GM12878 (cell line): ENCODE data around the gene FAM89B. TPM values are rescaled to one million over a fixed set of nuclear protein-coding genes. Genes with fewer than 3 reads are reported as not detected.
"Not testable (repeated sequence)": the region's sequence is repeated elsewhere in the genome, so short reads cannot be mapped to it uniquely, and the experiment has no call there.

Source experiments
- ATAC-seq: fragments of 200-7000 bp; cut with Tn5 transposase; 3 replicates; pipeline ENCODE4 v1.9.1; 2020; ENCODE audit warnings: mild to moderate bottlenecking, moderate library complexity
- BruUV-seq: library from RNA; stranded (reverse); fragments of 400-500 nt; replicated peaks from 2 replicates; lab custom pipeline; 2021; lab: Mats Ljungman, UMichigan
- CTCF ChIA-PET: fragments of 300-600 bp; sonication (Branson Sonifier 250); formaldehyde crosslinking; extraction: SDS; loops from one replicate; lab custom pipeline; 2021; ENCODE audit warnings: inconsistent platforms; lab: Yijun Ruan, JAX
- POLR2A ChIA-PET: fragments of 350-600 bp; formaldehyde crosslinking; extraction: SDS; loops from one replicate; lab custom pipeline; 2021; ENCODE audit warnings: inconsistent platforms; lab: Charles Lee
- RAD21 ChIA-PET: fragments of 300-600 bp; sonication (Branson Sonifier 250); formaldehyde crosslinking; loops from one replicate; lab custom pipeline; 2023; ENCODE audit warnings: antibody characterized with exemption; ENCODE audit not compliant: unreplicated experiment; lab: Charles Lee
- SMC1A ChIA-PET: fragments of 300-600 bp; sonication (Branson Sonifier 250); formaldehyde crosslinking; loops from one replicate; lab custom pipeline; 2023; ENCODE audit not compliant: unreplicated experiment, uncharacterized antibody; lab: Charles Lee
- DNase-seq: peaks from one replicate; pipeline ENCODE4 v3.0.0-alpha.2; 2011; ENCODE audit warnings: low read depth, low spot score
- FAIRE-seq: peaks from 3 replicates; lab custom pipeline; 2011; peaks lifted over from hg19 to GRCh38; lab: Jason Lieb, UNC
- H2AFZ ChIP-seq: 2 replicates; pipeline ENCODE4 v1.6.0; 2011; ENCODE audit warnings: low read depth, low read length, control low read depth; ENCODE audit not compliant: control insufficient read depth
- H3K27ac ChIP-seq: 2 replicates; pipeline ENCODE4 v1.5.1; 2011; ENCODE audit warnings: control low read depth; ENCODE audit not compliant: control insufficient read depth, insufficient read depth
- H3K27me3 ChIP-seq, 2 experiments: replicated peaks in 1 of 2; 2 replicates each; pipeline versions ENCODE4 v1.6.0 to v1.6.1; 2011; ENCODE audit warnings: low read length in 1 of 2; ENCODE audit not compliant: control insufficient read depth in 2 of 2, insufficient read depth in 2 of 2
- H3K36me3 ChIP-seq, 2 experiments: 2 replicates each; pipeline ENCODE4 v1.5.1; 2011; ENCODE audit warnings: low read length in 1 of 2; ENCODE audit not compliant: control insufficient read depth in 2 of 2, insufficient read depth in 2 of 2
- H3K4me1 ChIP-seq: 2 replicates; pipeline ENCODE4 v1.6.1; 2011; ENCODE audit warnings: mild to moderate bottlenecking, low read length, moderate library complexity, mixed read lengths; ENCODE audit not compliant: control insufficient read depth, insufficient read depth
- H3K4me2 ChIP-seq: 2 replicates; pipeline ENCODE4 v1.6.0; 2011; ENCODE audit warnings: control low read depth; ENCODE audit not compliant: control insufficient read depth, insufficient read depth
- H3K4me3 ChIP-seq: fragments of 200-600 bp; sonication (generic); 2 replicates; pipeline ENCODE4 v1.5.1; 2016
- H3K79me2 ChIP-seq: 2 replicates; pipeline ENCODE4 v1.6.0; 2011; ENCODE audit warnings: low read length; ENCODE audit not compliant: control insufficient read depth, insufficient read depth
- H3K9ac ChIP-seq: 2 replicates; pipeline ENCODE4 v1.8.0; 2011; ENCODE audit warnings: low read length, control low read depth, mixed read lengths; ENCODE audit not compliant: control insufficient read depth, insufficient read depth
- H3K9me3 ChIP-seq: replicated peaks from 3 replicates; pipeline ENCODE4 v1.5.1; 2011; ENCODE audit warnings: mild to moderate bottlenecking, low read length; ENCODE audit not compliant: control insufficient read depth, insufficient read depth
- H4K20me1 ChIP-seq: 2 replicates; pipeline ENCODE4 v1.6.0; 2011; ENCODE audit not compliant: control insufficient read depth, insufficient read depth
- CBX3 ChIP-seq: fragments of 200-600 bp; sonication (generic); IDR thresholded peaks from 2 replicates; pipeline ENCODE4 v1.6.1; 2016; ENCODE audit warnings: low read depth, borderline replicate concordance
- EP300 ChIP-seq, 2 experiments: fragments of 150-350 bp in 1 of 2; IDR thresholded peaks; 2 replicates each; pipeline ENCODE4 v1.6.1; 2011 to 2012; ENCODE audit warnings: low read depth in 2 of 2, low read length in 2 of 2, borderline replicate concordance in 1 of 2, improper control_type of control experiment in 1 of 2, inconsistent platforms in 1 of 2; ENCODE audit not compliant: control insufficient read depth in 1 of 2
- WGBS: methylation state at CpG from one replicate; pipeline ENCODE4 v1.1.6; 2016; ENCODE audit warnings: low lambda C conversion rate; ENCODE audit not compliant: insufficient replicate concordance, insufficient coverage; ENCODE audit errors: missing lambda C conversion rate; 5-methylcytosine and 5-hydroxymethylcytosine counted together
- in situ Hi-C: fragments of 300-500 bp; cut with MboI; formaldehyde crosslinking; loops from 9 replicates; pipeline ENCODE4 v1.14.3; 2018; ENCODE audit warnings: mixed read lengths
- intact Hi-C: fragments of 100-400 bp; cut with micrococcal nuclease; formaldehyde crosslinking; loops from one replicate; pipeline ENCODE4 v1.14.2; 2022; ENCODE audit not compliant: unreplicated experiment
- polyA plus RNA-seq, 11 experiments: library from polyadenylated mRNA; depleted of rRNA in 4 of 11; unstranded in 6 of 11; stranded (reverse) in 5 of 11; fragments of >200 nt; fragmentation: Nextera tagmentation in 4 of 11; fragmentation: Illumina TruSeq in 1 of 11; extraction: Ambion mirVana in 4 of 11; extraction: Trizol in 1 of 11; gene quantifications; 1 replicate in 1 of 11; 2 replicates in 10 of 11; pipeline versions ENCODE4 v1.2.1 to v1.2.3, GENCODE V29; 2011 to 2016; ENCODE audit warnings: inconsistent platforms in 2 of 11, missing spikeins in 2 of 11, low read depth in 1 of 11
- total RNA-seq, 4 experiments: library from RNA; depleted of rRNA in 3 of 4; stranded (reverse); fragments of >200 nt in 3 of 4; fragmentation: Illumina TruSeq in 1 of 4; extraction: Trizol in 1 of 4; gene quantifications; 2 replicates each; pipeline versions ENCODE4 v1.2.1 to v1.2.3, GENCODE V29; 2013 to 2021

FAM89B gene
- total and polyA plus RNA-seq, 10 of the 15 experiments (the other 5 are each of a cell fraction or from before 2014, with no cell fraction given): 0.34 to 36.7 (median 9.8) TPM

GRCh38 chr11:65563601-65564000, 8.7 kb upstream of the FAM89B start:
- Histone ChIP-seq H3K36me3 (no peaks in the 10 kb centered on the region), H4K20me1 (no peaks in the 10 kb centered on the region), H3K4me2 (no peak overlapping the region), H3K27me3 (no peaks in the 10 kb centered on the region; a peak in 2 of 4 replicates), H3K4me3 (no peak overlapping the region), H2AFZ (no peak overlapping the region), H3K79me2 (peaks cover 4% of the 10 kb centered on the region), H3K4me1 (peaks cover 9% of the 10 kb centered on the region), H3K27ac (no peak overlapping the region), H3K9me3 (no peaks in the 10 kb centered on the region)
- ChIA-PET SMC1A (no interaction called here), CTCF (interaction anchor here (1.0 kb wide), 1 partner anchor 11 kb away, joined by 3 read pairs; no protein-coding TSS in a partner anchor), RAD21 (interaction anchor here (0.7 to 1.3 kb wide), 2 partner anchors 17 to 27 kb away, joined by 3 to 4 read pairs; no protein-coding TSS in a partner anchor)
- intact Hi-C loops: no loop called here
- BruUV-seq: no TSS peak
- 82% methylated on average over 4 of the region's 4 CpGs for WGBS
- ATAC-seq: no peak
- in situ Hi-C loops: no loop called here
- TF ChIP-seq CBX3: no peak
- TF ChIP-seq EP300 (IDR thresholded peaks at IDR 0.05; ENCODE audit: borderline replicate concordance in 1 of 2, control insufficient read depth in 1 of 2, low read depth in 2 of 2, low read length in 2 of 2): no peak
- TF ChIP-seq, all 136 proteins: peak for 0
- POLR2A ChIA-PET: interaction anchor here (0.6 to 2.0 kb wide), 4 partner anchors 23 to 905 kb away, joined by 4 to 12 read pairs (median 4); no protein-coding TSS in a partner anchor
- FAIRE-seq (no peak), DNase-seq (no peak)
- no peak overlapping the region for H3K9ac ChIP-seq

- H3K27ac ChIP-seq, FAIRE-seq, ATAC-seq, H3K4me3 ChIP-seq, H4K20me1 ChIP-seq, H3K4me2 ChIP-seq, H3K9ac ChIP-seq, H3K36me3 ChIP-seq, in situ Hi-C loops, BruUV-seq, H2AFZ ChIP-seq, H3K27me3 ChIP-seq, DNase-seq, H3K9me3 ChIP-seq, intact Hi-C loops: not testable (repeated sequence)
- peaks cover 12% of the 10 kb centered on the region for H3K4me1 ChIP-seq
- WGBS: 89% methylated on average over 12 of the region's 12 CpGs
- H3K79me2 ChIP-seq: peaks cover 12% of the 10 kb centered on the region
- ChIA-PET POLR2A (interaction anchor here (0.5 to 0.7 kb wide), 8 partner anchors 10 to 275 kb away, joined by 3 to 6 read pairs (median 4); no protein-coding TSS in a partner anchor), CTCF (interaction anchor here (1.6 to 1.8 kb wide), 3 partner anchors 13 to 25 kb away, joined by 3 to 8 read pairs (median 5); no protein-coding TSS in a partner anchor), RAD21 (interaction anchor here (1.6 kb wide), 1 partner anchor 13 kb away, joined by 4 read pairs; no protein-coding TSS in a partner anchor), SMC1A (interaction anchor here (0.6 to 2.2 kb wide), 4 partner anchors 23 to 186 kb away, joined by 3 to 7 read pairs (median 4); no protein-coding TSS in a partner anchor)
Observed at GRCh38 chr11:65564879-65565559, 7.3 kb upstream of the FAM89B start.
